Adipocyte (in vitro differentiated cells): Measurements from ENCODE around the gene RBM20.
A peak's percentile ranks its signal among the peaks of the same experiment; 100 is the strongest.

Experiments used
- DNase-seq: peaks from one replicate; pipeline ENCODE4 v3.0.0-alpha.2; 2015; ENCODE audit warnings: low read depth
- H3K27me3 ChIP-seq: replicated peaks from 2 replicates; pipeline ENCODE4 v1.7.0; 2013; ENCODE audit warnings: mild to moderate bottlenecking, low read length, moderate library complexity; ENCODE audit not compliant: control insufficient read depth, insufficient read depth
- H3K36me3 ChIP-seq: 2 replicates; pipeline ENCODE4 v1.7.0; 2013; ENCODE audit warnings: low read length, mild to moderate bottlenecking, moderate library complexity; ENCODE audit not compliant: control insufficient read depth, insufficient read depth, severe bottlenecking
- H3K4me1 ChIP-seq: 2 replicates; pipeline ENCODE4 v1.7.0; 2013; ENCODE audit warnings: mild to moderate bottlenecking, low read length, moderate library complexity; ENCODE audit not compliant: control insufficient read depth, insufficient read depth
- H3K4me3 ChIP-seq: 2 replicates; pipeline ENCODE4 v1.7.0; 2013; ENCODE audit warnings: mild to moderate bottlenecking, low read length, moderate library complexity
- H3K9ac ChIP-seq: 2 replicates; pipeline ENCODE4 v1.7.0; 2013; ENCODE audit warnings: mild to moderate bottlenecking, low read length, moderate library complexity
- H3K9me3 ChIP-seq: 2 replicates; pipeline ENCODE4 v1.7.0; 2013; ENCODE audit warnings: mild to moderate bottlenecking, low read length, moderate library complexity; ENCODE audit not compliant: control insufficient read depth

Gene RBM20

GRCh38 chr10:110858297-110858934 lies 214.3 kb downstream of the RBM20 start:
- no peak for DNase-seq

GRCh38 chr10:110859206-110859972 lies 215.3 kb downstream of the RBM20 start:
- Histone ChIP-seq H3K27me3 (no peaks in the 10 kb centered on the region), H3K36me3 (no peaks in the 10 kb centered on the region), H3K9me3 (no peaks in the 10 kb centered on the region), H3K4me3 (peak overlapping the region; percentile 43), H3K4me1 (peaks cover 60% of the 10 kb centered on the region), H3K9ac (peak overlapping the region; percentile 85)
- peak; percentile 42 for DNase-seq

More at GRCh38 chr10:110858297-110858934, 214.3 kb downstream of the RBM20 start:
- no peaks in the 10 kb centered on the region for H3K36me3 ChIP-seq
- H3K4me1 ChIP-seq = peaks cover 54% of the 10 kb centered on the region
- no peaks in the 10 kb centered on the region for H3K27me3 ChIP-seq
- H3K9me3 ChIP-seq = no peaks in the 10 kb centered on the region
- H3K9ac ChIP-seq = peak overlapping the region; percentile 17
- no peak overlapping the region for H3K4me3 ChIP-seq

- DNase-seq = peak; percentile 90
- no peak overlapping the region for H3K4me3 ChIP-seq
Measured at GRCh38 chr10:110859973-110860376, 215.8 kb downstream of the RBM20 start.

GRCh38 chr10:110860576-110861241 lies 216.6 kb downstream of the RBM20 start:
- no peaks in the 10 kb centered on the region for H3K36me3 ChIP-seq
- DNase-seq = no peak
- H3K4me3 ChIP-seq = no peak overlapping the region
- H3K9me3 ChIP-seq = no peaks in the 10 kb centered on the region
- no peaks in the 10 kb centered on the region for H3K27me3 ChIP-seq
- peak overlapping the region; percentile 41 for H3K9ac ChIP-seq
- peaks cover 68% of the 10 kb centered on the region for H3K4me1 ChIP-seq

More at GRCh38 chr10:110859973-110860376, 215.8 kb downstream of the RBM20 start:
- Histone ChIP-seq H3K36me3 (no peaks in the 10 kb centered on the region), H3K9ac (peak overlapping the region; percentile 85), H3K9me3 (no peaks in the 10 kb centered on the region), H3K27me3 (no peaks in the 10 kb centered on the region), H3K4me1 (peaks cover 63% of the 10 kb centered on the region)

GRCh38 chr10:110861476-110861875 lies 217.3 kb downstream of the RBM20 start:
- DNase-seq = no peak
- H3K36me3 ChIP-seq = no peaks in the 10 kb centered on the region
- no peak overlapping the region for H3K9ac ChIP-seq
- H3K4me1 ChIP-seq = peaks cover 75% of the 10 kb centered on the region
- no peaks in the 10 kb centered on the region for H3K9me3 ChIP-seq
- no peaks in the 10 kb centered on the region for H3K27me3 ChIP-seq
- H3K4me3 ChIP-seq = no peak overlapping the region

GRCh38 chr10:110861930-110862649 lies 218.0 kb downstream of the RBM20 start:
- DNase-seq = no peak
- Histone ChIP-seq H3K9ac (no peak overlapping the region), H3K4me1 (peaks cover 81% of the 10 kb centered on the region), H3K9me3 (no peaks in the 10 kb centered on the region), H3K36me3 (no peaks in the 10 kb centered on the region), H3K4me3 (no peak overlapping the region), H3K27me3 (no peaks in the 10 kb centered on the region)

GRCh38 chr10:110862961-110863360 lies 218.8 kb downstream of the RBM20 start:
- Histone ChIP-seq H3K9me3 (no peaks in the 10 kb centered on the region), H3K4me3 (no peak overlapping the region), H3K27me3 (no peaks in the 10 kb centered on the region), H3K36me3 (no peaks in the 10 kb centered on the region), H3K9ac (no peak overlapping the region), H3K4me1 (peaks cover 79% of the 10 kb centered on the region)
- no peak for DNase-seq

- no peak overlapping the region for H3K9ac ChIP-seq
- H3K4me3 ChIP-seq = no peak overlapping the region
- no peaks in the 10 kb centered on the region for H3K27me3 ChIP-seq
- DNase-seq = no peak
- no peaks in the 10 kb centered on the region for H3K36me3 ChIP-seq
- H3K4me1 ChIP-seq = peaks cover 77% of the 10 kb centered on the region
- no peaks in the 10 kb centered on the region for H3K9me3 ChIP-seq
Measured at GRCh38 chr10:110863361-110863760, 219.2 kb downstream of the RBM20 start.

GRCh38 chr10:110863956-110864355 lies 219.8 kb downstream of the RBM20 start:
- Histone ChIP-seq H3K4me1 (peaks cover 72% of the 10 kb centered on the region), H3K9me3 (no peaks in the 10 kb centered on the region), H3K9ac (peak overlapping the region; percentile 88), H3K36me3 (no peaks in the 10 kb centered on the region), H3K4me3 (no peak overlapping the region), H3K27me3 (no peaks in the 10 kb centered on the region)
- no peak for DNase-seq

GRCh38 chr10:110864662-110865140 lies 220.6 kb downstream of the RBM20 start:
- Histone ChIP-seq H3K27me3 (no peaks in the 10 kb centered on the region), H3K9me3 (no peaks in the 10 kb centered on the region), H3K4me1 (peaks cover 65% of the 10 kb centered on the region), H3K4me3 (peak overlapping the region; percentile 64), H3K9ac (peak overlapping the region; percentile 88), H3K36me3 (no peaks in the 10 kb centered on the region)
- DNase-seq = no peak
